ENCODE data around the gene PAQR7.

The PAQR7 gene

DNA sequence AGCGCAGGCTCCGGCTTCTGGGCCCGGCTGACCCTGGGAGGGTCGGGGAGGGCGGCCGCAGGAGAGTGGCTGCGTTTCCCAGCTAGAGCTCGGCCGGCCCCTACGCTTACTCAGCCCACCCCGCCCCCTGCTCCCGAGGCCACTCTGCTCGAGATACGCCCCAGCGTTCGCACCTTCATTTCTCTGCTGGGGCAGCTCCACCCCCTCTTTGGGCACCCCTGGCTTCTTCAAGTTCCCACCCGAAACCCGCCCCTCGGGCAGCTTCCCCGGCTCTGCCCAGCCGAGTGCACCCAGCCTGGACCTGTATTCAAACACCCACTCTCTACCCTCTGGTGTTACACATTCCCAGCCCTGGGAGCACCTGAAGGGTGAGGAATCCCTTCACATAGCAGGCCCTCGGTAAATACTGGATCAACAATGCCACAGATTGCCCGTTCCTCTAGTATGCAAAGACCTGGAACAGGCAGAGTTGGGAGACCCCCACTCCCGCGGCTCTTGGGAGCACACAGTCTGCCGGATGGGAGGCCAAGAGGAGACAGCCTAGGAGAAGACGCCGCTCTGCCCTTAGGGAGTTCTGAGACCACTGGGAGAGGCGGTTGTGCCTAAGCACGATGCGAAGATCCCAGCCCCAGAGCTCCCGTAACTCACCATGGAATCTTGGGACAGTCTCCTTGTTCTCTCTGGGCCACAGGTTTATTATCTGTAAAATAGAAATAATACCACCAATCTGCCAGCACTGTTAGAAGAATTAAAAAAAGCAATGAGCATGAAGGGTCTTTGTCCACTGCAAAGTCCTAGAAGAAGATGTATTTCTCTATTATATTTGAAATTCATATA, 566 bp upstream of the PAQR7 start:
- in situ Hi-C loops (cut with MboI; ENCODE audit: low sequenced_read_pairs): no loop called here

DNA sequence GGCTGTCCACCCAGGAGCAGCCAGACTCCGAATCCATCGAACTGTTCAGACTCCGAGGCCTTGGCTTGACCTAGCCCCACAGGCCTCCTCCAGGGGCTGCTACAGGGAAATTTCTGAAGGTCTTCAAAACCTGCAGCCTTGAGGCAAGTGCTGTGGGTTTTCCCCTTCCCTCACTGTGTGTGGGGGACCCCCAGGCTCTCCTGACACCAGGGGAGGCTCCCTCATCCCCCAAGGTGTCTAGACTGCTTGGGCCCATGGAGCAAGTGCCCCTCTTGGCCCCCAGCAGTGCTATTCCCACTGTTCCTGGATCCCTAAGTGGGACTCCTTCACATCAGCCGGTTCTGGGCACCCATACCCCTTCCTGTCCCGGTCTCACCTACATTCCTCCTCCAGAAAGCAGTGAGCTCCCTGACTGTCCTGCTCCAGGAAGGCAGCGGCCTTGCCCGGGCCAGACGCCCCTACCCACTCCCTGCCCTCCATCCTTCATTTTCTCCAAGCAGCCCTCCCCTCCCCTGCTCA, 814 bp downstream of the PAQR7 start:
- in situ Hi-C loops (cut with MboI; ENCODE audit: low sequenced_read_pairs): no loop called here

DNA sequence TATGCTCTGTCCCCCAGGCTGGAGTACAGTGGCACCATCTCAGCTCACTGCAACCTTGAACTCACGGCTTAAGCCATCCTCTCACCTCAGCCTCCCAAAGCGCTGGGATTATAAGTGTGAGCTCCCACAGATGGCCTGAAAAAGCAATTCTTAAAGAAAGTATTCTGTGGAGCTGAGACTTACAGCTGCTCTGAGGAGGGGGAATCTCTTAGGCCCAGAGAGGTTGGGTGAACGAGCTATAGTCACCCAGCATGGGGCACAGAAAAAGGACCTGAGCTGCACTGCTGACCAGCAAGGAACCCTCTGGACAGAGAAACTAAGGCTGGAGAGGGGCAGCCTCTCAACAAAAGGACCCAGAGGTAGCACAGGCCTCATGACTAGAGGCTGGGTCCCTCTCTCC, 1.3 kb downstream of the PAQR7 start:
- in situ Hi-C loops (cut with MboI; ENCODE audit: low sequenced_read_pairs): no loop called here

DNA sequence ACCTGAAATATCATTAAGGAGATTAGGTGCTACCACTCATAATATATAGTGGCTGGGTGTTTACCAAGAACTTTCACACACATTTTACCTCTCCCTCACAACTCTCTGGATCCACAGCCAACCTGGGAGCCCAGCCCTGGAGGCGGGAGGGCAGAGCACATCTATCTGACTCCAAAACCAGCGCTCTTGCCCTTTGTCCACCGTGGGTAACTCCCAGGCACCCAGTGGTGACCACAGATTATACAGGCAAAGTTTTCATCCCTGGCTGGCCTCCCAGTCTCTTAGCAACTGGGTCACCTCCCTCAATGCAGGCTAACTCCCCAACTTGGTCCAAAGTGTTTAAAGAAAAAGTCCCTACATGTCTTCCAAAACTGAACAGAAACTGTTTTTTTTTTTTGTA, 2.4 kb downstream of the PAQR7 start:
- in situ Hi-C loops (cut with MboI; ENCODE audit: low sequenced_read_pairs): no loop called here

DNA sequence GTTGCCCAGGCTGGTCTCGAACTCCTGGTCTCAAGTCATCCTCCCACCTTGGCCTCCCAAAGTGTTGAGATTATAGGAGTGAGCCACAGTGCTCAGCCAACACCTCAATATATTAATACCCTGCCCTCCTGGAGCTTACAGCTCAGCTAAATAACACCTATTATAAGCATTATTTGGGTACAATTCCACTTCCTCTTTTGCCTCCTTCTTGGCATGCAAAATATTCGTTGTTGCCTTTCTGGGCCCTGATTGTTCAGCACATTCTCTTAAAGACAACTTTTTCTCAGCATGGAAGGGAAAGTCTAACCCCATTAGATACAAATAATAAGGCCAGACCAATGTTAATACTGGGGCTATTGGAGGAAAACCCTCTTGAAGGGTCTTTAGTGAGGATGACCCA, 2.8 kb downstream of the PAQR7 start:
- in situ Hi-C loops (cut with MboI; ENCODE audit: low sequenced_read_pairs): no loop called here

GRCh38 chr1:25871704-25872494, 3.6 kb downstream of the PAQR7 start:
- in situ Hi-C loops (cut with MboI; ENCODE audit: low sequenced_read_pairs): no loop called here

GRCh38 chr1:25871086-25871703, 4.3 kb downstream of the PAQR7 start:
- in situ Hi-C loops (cut with MboI; ENCODE audit: low sequenced_read_pairs): no loop called here

GRCh38 chr1:25870614-25871013, 4.9 kb downstream of the PAQR7 start:
- in situ Hi-C loops (cut with MboI; ENCODE audit: low sequenced_read_pairs): no loop called here

- in situ Hi-C loops (cut with MboI; ENCODE audit: low sequenced_read_pairs): no loop called here
Measured at GRCh38 chr1:25869909-25870606, 5.5 kb downstream of the PAQR7 start.

DNA sequence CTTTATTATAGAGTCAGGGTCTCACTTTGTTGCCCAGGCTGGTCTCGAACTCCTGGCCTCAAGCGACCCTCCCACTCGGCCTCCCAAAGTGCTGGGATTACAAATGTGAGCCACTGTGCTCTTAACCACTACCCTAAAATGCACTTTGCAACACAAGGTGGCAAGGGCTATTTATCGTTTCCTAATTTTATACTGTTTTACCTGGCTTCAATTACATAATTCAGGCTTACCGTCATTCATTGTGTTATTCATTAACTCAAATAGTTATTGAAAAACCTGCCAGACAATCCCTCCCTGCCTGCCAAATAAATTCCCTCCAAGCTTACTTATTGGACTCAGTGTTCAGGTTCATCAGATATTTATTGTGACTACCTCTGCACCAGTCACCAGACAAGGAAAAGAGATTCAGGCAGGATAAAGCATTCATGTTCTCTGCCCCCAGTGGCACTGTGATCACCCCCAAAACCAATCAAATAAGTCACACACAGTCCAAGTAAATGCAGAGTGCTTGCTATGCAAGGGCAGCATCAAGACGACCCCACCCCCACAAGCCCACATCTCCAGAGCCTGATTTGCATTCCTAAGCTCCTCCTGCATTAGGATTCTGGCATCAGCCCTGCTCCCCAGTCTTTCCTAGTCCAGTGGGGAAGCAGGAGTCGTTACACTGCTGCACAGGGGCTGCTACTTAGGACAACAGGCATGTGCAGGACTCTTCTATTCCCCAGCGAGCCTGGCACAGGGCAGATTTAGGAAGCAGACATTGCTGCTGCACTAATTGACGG, 8.1 kb downstream of the PAQR7 start:
- in situ Hi-C loops (cut with MboI; ENCODE audit: low sequenced_read_pairs): no loop called here

GRCh38 chr1:25866288-25866687, 9.2 kb downstream of the PAQR7 start:
- in situ Hi-C loops (cut with MboI; ENCODE audit: low sequenced_read_pairs): no loop called here

- in situ Hi-C loops (cut with MboI; ENCODE audit: low sequenced_read_pairs): no loop called here
Measured at GRCh38 chr1:25864434-25864833, 11.1 kb downstream of the PAQR7 start.

DNA sequence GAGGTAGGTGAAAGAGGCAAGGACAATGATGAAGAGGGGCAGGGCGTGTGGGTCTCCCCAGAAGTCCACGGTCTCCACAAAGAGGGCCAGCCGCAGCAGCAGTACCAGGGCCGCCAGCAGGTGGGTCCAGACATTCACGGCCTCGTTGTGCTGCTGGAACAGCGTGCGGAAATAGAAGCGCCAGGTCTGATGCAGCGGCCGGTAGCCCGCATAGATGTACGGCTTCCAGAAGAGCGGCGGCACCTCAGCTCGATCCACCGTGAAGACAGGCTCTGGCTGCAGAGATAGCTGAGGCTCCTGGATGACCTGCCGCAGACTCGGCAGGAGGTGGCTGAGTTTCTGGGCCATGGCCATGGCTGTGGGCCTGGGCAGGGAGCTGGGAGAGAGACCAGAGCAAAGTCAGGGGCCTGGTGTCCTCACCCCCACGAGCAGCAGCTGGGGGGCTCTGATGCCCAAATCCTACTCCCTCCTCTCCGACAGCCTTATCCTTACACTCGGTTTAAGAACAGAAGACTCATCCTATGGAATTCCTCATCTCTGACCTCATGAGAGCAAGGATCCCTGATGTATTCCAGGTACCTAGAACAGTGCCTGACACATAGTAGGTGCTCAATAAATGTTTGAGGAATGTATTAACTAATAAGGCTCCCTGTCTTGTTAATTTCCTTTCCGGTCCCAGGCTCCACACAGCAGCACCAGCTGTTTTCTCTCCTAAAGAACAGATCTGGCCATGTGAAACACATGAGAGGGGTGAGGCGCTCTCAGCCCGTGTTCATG, 11.8 kb downstream of the PAQR7 start:
- in situ Hi-C loops (cut with MboI; ENCODE audit: low sequenced_read_pairs): no loop called here

GRCh38 chr1:25862785-25863485, 12.6 kb downstream of the PAQR7 start:
- in situ Hi-C loops (cut with MboI; ENCODE audit: low sequenced_read_pairs): no loop called here

GRCh38 chr1:25861316-25862286, 13.9 kb downstream of the PAQR7 start:
- in situ Hi-C loops (cut with MboI; ENCODE audit: low sequenced_read_pairs): no loop called here

DNA sequence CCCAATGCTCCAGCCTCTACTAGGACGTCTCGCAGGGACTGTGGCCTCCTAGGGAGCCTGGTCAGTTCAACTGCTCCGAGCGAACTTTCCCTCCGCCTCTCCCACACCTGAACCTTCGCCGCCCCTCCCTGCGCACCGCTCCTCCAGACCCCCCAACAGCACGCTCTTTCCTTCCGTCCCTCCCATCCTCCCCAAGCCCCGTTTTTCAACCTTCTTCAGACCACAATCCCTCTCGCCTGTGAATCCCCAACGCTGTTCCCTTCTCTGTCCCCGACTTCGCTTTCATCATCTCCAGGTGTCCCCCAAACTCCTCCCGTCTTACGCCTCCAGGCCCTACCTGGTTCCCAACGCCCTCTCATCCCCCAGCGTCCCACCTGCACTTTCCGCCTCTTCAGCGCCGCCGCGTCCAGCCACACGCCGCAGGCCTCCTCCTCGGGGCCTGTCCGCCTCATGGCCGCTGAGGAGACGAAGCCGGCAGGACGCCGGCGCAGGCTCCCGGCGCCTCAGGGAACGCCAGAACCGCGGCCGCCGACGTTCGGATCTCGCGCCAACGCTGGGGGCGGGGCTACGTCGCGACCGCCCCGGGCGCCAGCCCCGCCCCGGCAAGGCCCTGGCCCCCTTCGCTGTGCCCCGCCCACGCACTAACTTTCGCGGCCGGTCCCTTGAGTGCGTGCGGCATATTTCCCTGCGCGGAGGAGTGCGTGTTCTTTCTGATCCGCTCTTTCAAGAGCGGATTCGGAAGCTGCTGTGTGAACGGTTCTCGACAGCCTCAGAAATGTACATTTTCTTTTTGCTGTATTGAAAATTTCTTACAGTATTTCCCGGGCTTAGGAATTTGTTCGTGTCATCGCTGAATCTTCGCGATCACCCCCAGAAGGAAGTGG, 16.4 kb downstream of the PAQR7 start, which contains the start of gene AUNIP:
Gene AUNIP (minus strand): TSS at position 552 of the 884 bp plus-strand sequence. CDS start 100 bp downstream, at position 452.
- in situ Hi-C loops (cut with MboI; ENCODE audit: low sequenced_read_pairs): no loop called here

Measured in HL-60/S4 (cell line).